CD4-positive, alpha-beta T cell (primary cell): ENCODE data around the gene TSC22D1. TPM values are rescaled to one million over a fixed set of nuclear protein-coding genes. Genes with fewer than 3 reads are reported as not detected.
"Not testable (repeated sequence)": the region's sequence is repeated elsewhere in the genome, so short reads cannot be mapped to it uniquely, and the experiment has no call there.

Experiments
- ATAC-seq: fragments of 200-7000 bp; cut with Tn5 transposase; one replicate; pipeline ENCODE4 v1.10.0; 2022; ENCODE audit warnings: mild to moderate bottlenecking; ENCODE audit not compliant: poor library complexity
- CTCF ChIA-PET: fragments of 350-600 bp; sonication (Branson Sonifier 250); formaldehyde crosslinking; loops from one replicate; lab custom pipeline; 2021; ENCODE audit warnings: antibody characterized with exemption, inconsistent platforms; lab: Charles Lee
- POLR2A ChIA-PET: fragments of 350-600 bp; sonication (Branson Sonifier 250); formaldehyde crosslinking; loops from one replicate; lab custom pipeline; 2021; ENCODE audit warnings: antibody characterized with exemption, inconsistent platforms; lab: Charles Lee
- DNase-seq, 14 experiments: peaks; one replicate each; pipeline ENCODE4 v3.0.0-alpha.2; 2013 to 2020; ENCODE audit warnings: mixed read lengths in 2 of 14
- H3K27ac ChIP-seq, 2 donors: one replicate each; pipeline versions ENCODE4 v1.5.1 to v1.7.0; 2013; ENCODE audit warnings: low read length in 2 of 2, low read depth in 1 of 2, mild to moderate bottlenecking in 1 of 2
- H3K27me3 ChIP-seq, 2 experiments: 1 replicate in 1 of 2; 2 replicates in 1 of 2; pipeline versions ENCODE4 v1.6.1 to v1.7.0; 2013; ENCODE audit warnings: low read length in 2 of 2, control low read depth in 1 of 2, mild to moderate bottlenecking in 1 of 2, moderate library complexity in 1 of 2; ENCODE audit not compliant: insufficient read depth in 2 of 2, control insufficient read depth in 1 of 2
- H3K36me3 ChIP-seq: one replicate; pipeline ENCODE4 v1.6.1; 2013; ENCODE audit warnings: low read length, control low read depth; ENCODE audit not compliant: insufficient read depth
- H3K4me1 ChIP-seq: one replicate; pipeline ENCODE4 v1.6.1; 2013; ENCODE audit warnings: low read length, control low read depth; ENCODE audit not compliant: insufficient read depth
- H3K4me3 ChIP-seq: one replicate; pipeline ENCODE4 v1.5.1; 2013; ENCODE audit warnings: mild to moderate bottlenecking, low read length, moderate library complexity
- H3K9me3 ChIP-seq, 2 experiments: 1 replicate in 1 of 2; 2 replicates in 1 of 2; pipeline versions ENCODE4 v1.6.1 to v1.7.0; 2013; ENCODE audit warnings: low read length in 2 of 2, mild to moderate bottlenecking in 2 of 2, control low read depth in 1 of 2, moderate library complexity in 1 of 2; ENCODE audit not compliant: control insufficient read depth in 1 of 2, insufficient read depth in 1 of 2
- H3K27ac Mint-ChIP-seq: one replicate; pipeline ENCODE4 v1.8.0; 2020; ENCODE audit warnings: mixed read lengths
- H3K27me3 Mint-ChIP-seq: one replicate; pipeline ENCODE4 v1.8.0; 2021; ENCODE audit warnings: mixed read lengths
- H3K36me3 Mint-ChIP-seq: one replicate; pipeline ENCODE4 v1.8.0; 2021; ENCODE audit warnings: low read depth, mixed read lengths
- H3K4me1 Mint-ChIP-seq: one replicate; pipeline ENCODE4 v1.8.0; 2021; ENCODE audit warnings: low read depth, mixed read lengths
- H3K4me3 Mint-ChIP-seq: one replicate; pipeline ENCODE4 v1.8.0; 2020; ENCODE audit warnings: mild to moderate bottlenecking, mixed read lengths
- H3K9me3 Mint-ChIP-seq: one replicate; pipeline ENCODE4 v1.8.0; 2020; ENCODE audit warnings: mixed read lengths
- intact Hi-C, 2 experiments: fragments of 100-400 bp; cut with DNase I in 1 of 2; cut with micrococcal nuclease in 1 of 2; formaldehyde crosslinking; loops; one replicate each; pipeline versions ENCODE4 v1.15.1 to v1.9.0; 2023 to 2025; cut with DNase I, micrococcal nuclease
- total RNA-seq, 174 experiments: library from RNA in 2 of 174; stranded (reverse) in 2 of 174; gene quantifications; one replicate each; pipeline ENCODE4 v1.2.3 and lab custom pipeline; 2021 to 2026
- TF ChIP-seq, protein P1 (sequence below): fragments of 200-600 bp; IDR thresholded peaks from one replicate; pipeline ENCODE4 v1.8.0; 2022; ENCODE audit warnings: antibody characterized with exemption, mild to moderate bottlenecking

Gene TSC22D1
- total RNA-seq, 2 experiments from 2014 or later = 24.0 to 26.5 TPM

DNA sequence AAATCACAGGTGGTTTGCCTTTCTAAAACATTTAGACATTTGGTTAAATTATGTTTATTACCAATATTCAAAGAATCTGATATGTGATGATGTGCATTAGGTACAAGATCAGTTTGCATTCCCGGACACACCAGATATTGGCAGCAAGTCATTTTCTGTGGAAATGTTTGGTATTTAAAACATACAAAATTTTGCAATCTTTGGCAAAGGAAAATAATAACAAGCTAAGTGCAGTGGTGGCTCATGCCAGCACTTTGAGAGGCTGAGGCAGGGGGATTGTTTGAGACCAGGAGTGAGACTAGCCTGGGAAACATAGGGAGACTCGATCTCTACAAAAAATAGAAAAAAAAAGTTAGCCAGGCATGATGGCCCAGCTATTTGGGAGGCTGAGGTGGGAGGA, 29.1 kb upstream of the TSC22D1 start:
- no peak overlapping the region for H3K4me3 ChIP-seq
- ChIA-PET CTCF (no interaction called here), POLR2A (no interaction called here)
- no peak overlapping the region for H3K27ac ChIP-seq
- ATAC-seq (no peak), DNase-seq (no peak)
- H3K36me3 ChIP-seq = no peaks in the 10 kb centered on the region
- H3K9me3 ChIP-seq = peaks cover 0 to under 1% of the 10 kb centered on the region in 2 experiments
- TF ChIP-seq, protein P1, sequence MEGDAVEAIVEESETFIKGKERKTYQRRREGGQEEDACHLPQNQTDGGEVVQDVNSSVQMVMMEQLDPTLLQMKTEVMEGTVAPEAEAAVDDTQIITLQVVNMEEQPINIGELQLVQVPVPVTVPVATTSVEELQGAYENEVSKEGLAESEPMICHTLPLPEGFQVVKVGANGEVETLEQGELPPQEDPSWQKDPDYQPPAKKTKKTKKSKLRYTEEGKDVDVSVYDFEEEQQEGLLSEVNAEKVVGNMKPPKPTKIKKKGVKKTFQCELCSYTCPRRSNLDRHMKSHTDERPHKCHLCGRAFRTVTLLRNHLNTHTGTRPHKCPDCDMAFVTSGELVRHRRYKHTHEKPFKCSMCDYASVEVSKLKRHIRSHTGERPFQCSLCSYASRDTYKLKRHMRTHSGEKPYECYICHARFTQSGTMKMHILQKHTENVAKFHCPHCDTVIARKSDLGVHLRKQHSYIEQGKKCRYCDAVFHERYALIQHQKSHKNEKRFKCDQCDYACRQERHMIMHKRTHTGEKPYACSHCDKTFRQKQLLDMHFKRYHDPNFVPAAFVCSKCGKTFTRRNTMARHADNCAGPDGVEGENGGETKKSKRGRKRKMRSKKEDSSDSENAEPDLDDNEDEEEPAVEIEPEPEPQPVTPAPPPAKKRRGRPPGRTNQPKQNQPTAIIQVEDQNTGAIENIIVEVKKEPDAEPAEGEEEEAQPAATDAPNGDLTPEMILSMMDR = no peak
- no peak overlapping the region for H3K27ac Mint-ChIP-seq
- H3K27me3 ChIP-seq = peaks cover 2 to 4% of the 10 kb centered on the region in 2 experiments
- no peaks in the 10 kb centered on the region for H3K4me1 Mint-ChIP-seq
- peaks cover 7% of the 10 kb centered on the region for H3K27me3 Mint-ChIP-seq
- no peaks in the 10 kb centered on the region for H3K4me1 ChIP-seq
- no peaks in the 10 kb centered on the region for H3K36me3 Mint-ChIP-seq
- H3K4me3 Mint-ChIP-seq = no peak overlapping the region
- H3K9me3 Mint-ChIP-seq = peaks cover 2% of the 10 kb centered on the region
- intact Hi-C loops = no loop called here

DNA sequence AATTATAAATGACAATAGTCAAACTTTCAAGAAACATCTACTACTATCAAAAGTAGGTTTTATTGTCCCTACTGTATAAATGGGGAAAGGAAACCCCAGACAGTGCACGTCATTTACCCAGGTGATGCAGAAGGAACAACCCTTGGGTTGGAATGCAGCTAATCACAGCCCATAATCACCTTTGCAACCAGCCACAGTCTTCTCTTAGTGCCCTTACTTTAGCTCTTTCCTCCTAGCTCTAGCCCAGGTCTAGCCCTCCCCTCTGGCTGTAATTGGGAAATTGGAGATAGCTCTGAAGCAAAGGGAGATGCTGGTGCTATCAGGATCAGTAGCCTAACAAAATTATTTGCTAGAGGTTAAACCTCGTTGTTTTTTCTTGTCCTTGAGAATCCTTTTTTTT, 25.5 kb upstream of the TSC22D1 start:
- CTCF ChIA-PET = no interaction called here
- Mint-ChIP-seq H3K4me3 (no peak overlapping the region), H3K27me3 (no peaks in the 10 kb centered on the region), H3K27ac (no peak overlapping the region), H3K9me3 (no peaks in the 10 kb centered on the region), H3K4me1 (no peaks in the 10 kb centered on the region), H3K36me3 (no peaks in the 10 kb centered on the region)
- intact Hi-C loops = no loop called here
- ATAC-seq = no peak
- Histone ChIP-seq H3K36me3 (no peaks in the 10 kb centered on the region), H3K27ac (no peak overlapping the region), H3K4me1 (no peaks in the 10 kb centered on the region), H3K4me3 (no peak overlapping the region), H3K27me3 (no peaks in the 10 kb centered on the region), H3K9me3 (no peaks in the 10 kb centered on the region)
- POLR2A ChIA-PET = no interaction called here
- TF ChIP-seq, protein P1 = no peak
- no peak for DNase-seq

DNA sequence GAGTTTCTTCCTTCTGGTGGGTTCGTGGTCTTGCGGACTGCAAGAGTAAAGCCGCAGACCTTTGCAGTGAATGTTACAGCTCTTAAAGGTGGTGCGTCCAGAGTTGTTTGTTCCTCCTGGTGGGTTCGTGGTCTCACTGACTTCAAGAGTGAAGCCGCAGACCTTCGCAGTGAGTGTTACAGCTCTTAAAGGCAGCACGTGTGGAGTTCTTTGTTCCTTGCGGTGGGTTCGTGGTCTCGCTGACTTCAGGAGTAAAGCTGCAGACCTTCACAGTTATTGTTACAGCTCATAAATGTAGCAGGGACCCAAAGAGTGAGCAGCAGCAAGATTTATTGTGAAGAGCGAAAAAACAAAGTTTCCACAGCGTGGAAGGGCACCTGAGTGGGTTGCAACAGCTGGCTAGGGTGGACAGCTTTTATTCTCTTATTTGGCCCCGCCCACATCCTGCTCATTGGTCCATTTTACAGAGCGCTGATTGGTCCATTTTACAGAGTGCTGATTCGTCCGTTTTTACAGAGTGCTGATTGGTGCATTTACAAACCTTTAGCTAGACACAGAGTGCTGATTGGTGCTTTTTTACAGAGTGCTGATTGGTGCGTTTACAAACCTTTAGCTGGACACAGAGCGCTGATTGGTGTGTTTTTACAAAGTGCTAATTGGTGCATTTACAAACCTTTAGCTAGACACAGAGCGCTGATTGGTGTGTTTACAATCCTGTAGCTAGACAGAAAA, 17.9 kb upstream of the TSC22D1 start:
- CTCF ChIA-PET, POLR2A ChIA-PET, H3K9me3 ChIP-seq, H3K4me1 ChIP-seq, H3K27me3 ChIP-seq, intact Hi-C loops, H3K4me3 ChIP-seq, H3K27ac Mint-ChIP-seq, H3K27ac ChIP-seq, ATAC-seq, H3K9me3 Mint-ChIP-seq, H3K4me3 Mint-ChIP-seq, DNase-seq, H3K36me3 Mint-ChIP-seq, H3K4me1 Mint-ChIP-seq, H3K36me3 ChIP-seq: not testable (repeated sequence)
- H3K27me3 Mint-ChIP-seq = peaks cover 24% of the 10 kb centered on the region
